GM23338 (cell line): ENCODE data around the gene SEC23A. TPM values are rescaled to one million over a fixed set of nuclear protein-coding genes. Genes with fewer than 3 reads are reported as not detected.
"Not testable (repeated sequence)": the region's sequence is repeated elsewhere in the genome, so short reads cannot be mapped to it uniquely, and the experiment has no call there.

Source experiments
- ATAC-seq: fragments of 200-7000 bp; cut with Tn5 transposase; 3 replicates; pipeline ENCODE4 v1.9.1; 2020
- DNase-seq: peaks from one replicate; pipeline ENCODE4 v3.0.0-alpha.2; 2015; ENCODE audit warnings: low spot score
- H2AFZ ChIP-seq: fragments of 200-600 bp; sonication (generic); 2 replicates; pipeline ENCODE4 v1.8.0; 2016; ENCODE audit warnings: antibody characterized with exemption, mild to moderate bottlenecking, moderate library complexity
- H3F3A ChIP-seq: fragments of 200-600 bp; sonication (generic); replicated peaks from 2 replicates; pipeline ENCODE4 v1.8.0; 2017; ENCODE audit warnings: antibody characterized with exemption, mixed run types, low read depth
- H3K27ac ChIP-seq: fragments of 200-600 bp; sonication (generic); 2 replicates; pipeline ENCODE4 v1.6.1; 2016; ENCODE audit warnings: low read depth
- H3K27me3 ChIP-seq: fragments of 200-600 bp; sonication (generic); 2 replicates; pipeline ENCODE4 v1.8.0; 2016; ENCODE audit warnings: mild to moderate bottlenecking, mixed run types, moderate library complexity; ENCODE audit not compliant: insufficient read depth
- H3K36me3 ChIP-seq: fragments of 200-600 bp; sonication (generic); 2 replicates; pipeline ENCODE4 v1.8.0; 2016; ENCODE audit warnings: mild to moderate bottlenecking; ENCODE audit not compliant: insufficient read depth
- H3K4me1 ChIP-seq: fragments of 200-600 bp; sonication (generic); 2 replicates; pipeline ENCODE4 v1.8.0; 2016; ENCODE audit warnings: mild to moderate bottlenecking, moderate library complexity; ENCODE audit not compliant: insufficient read depth
- H3K4me2 ChIP-seq: fragments of 200-600 bp; sonication (generic); 2 replicates; pipeline ENCODE4 v1.7.1; 2017; ENCODE audit warnings: mixed run types
- H3K4me3 ChIP-seq: fragments of 200-600 bp; sonication (generic); 2 replicates; pipeline ENCODE4 v1.6.1; 2016; ENCODE audit warnings: mixed run types
- H3K79me2 ChIP-seq: fragments of 200-600 bp; sonication (generic); replicated peaks from 2 replicates; pipeline ENCODE4 v1.8.0; 2017; ENCODE audit warnings: mild to moderate bottlenecking; ENCODE audit not compliant: insufficient read depth
- H3K9me2 ChIP-seq: fragments of 200-600 bp; sonication (generic); 2 replicates; pipeline ENCODE4 v1.8.0; 2017; ENCODE audit not compliant: insufficient read depth
- H4K20me1 ChIP-seq: fragments of 200-600 bp; sonication (generic); replicated peaks from 2 replicates; pipeline ENCODE4 v1.8.0; 2017; ENCODE audit warnings: mild to moderate bottlenecking; ENCODE audit not compliant: insufficient read depth
- H3K27ac Mint-ChIP-seq: 2 replicates; pipeline ENCODE4 v1.8.0; 2020; ENCODE audit warnings: inconsistent platforms, mild to moderate bottlenecking, moderate library complexity, mixed read lengths
- H3K27me3 Mint-ChIP-seq: 3 replicates; pipeline ENCODE4 v1.8.0; 2022; ENCODE audit warnings: low read depth, mild to moderate bottlenecking, moderate library complexity, mixed read lengths, inconsistent platforms; ENCODE audit not compliant: insufficient read depth, poor library complexity
- H3K36me3 Mint-ChIP-seq: 3 replicates; pipeline ENCODE4 v1.8.0; 2021; ENCODE audit warnings: low read depth, mild to moderate bottlenecking, inconsistent platforms, moderate library complexity, mixed read lengths
- H3K4me1 Mint-ChIP-seq: 3 replicates; pipeline ENCODE4 v1.8.0; 2020; ENCODE audit warnings: mild to moderate bottlenecking, inconsistent platforms, mixed read lengths
- H3K4me3 Mint-ChIP-seq: 3 replicates; pipeline ENCODE4 v1.8.0; 2021; ENCODE audit warnings: moderate library complexity, mild to moderate bottlenecking, inconsistent platforms, mixed read lengths
- H3K9me3 Mint-ChIP-seq: 3 replicates; pipeline ENCODE4 v1.8.0; 2020; ENCODE audit warnings: moderate library complexity, mild to moderate bottlenecking, inconsistent platforms, mixed read lengths
- POLR2AphosphoS5 ChIP-seq: IDR thresholded peaks from 2 replicates; pipeline ENCODE4 v1.6.1; 2016; ENCODE audit warnings: antibody characterized with exemption, low read depth
- polyA plus RNA-seq: library from polyadenylated mRNA; unstranded; fragments of >200 nt; fragmentation: Nextera tagmentation; extraction: Ambion mirVana; gene quantifications from 2 replicates; pipeline ENCODE4 v1.2.1, GENCODE V29; 2016
- total RNA-seq: library from RNA; depleted of rRNA; stranded (reverse); fragments of >200 nt; shearing (Covaris generic); gene quantifications from 2 replicates; pipeline ENCODE4 v1.2.3, GENCODE V29; 2014
- TF ChIP-seq, protein P1 (sequence below): fragments of 250-450 bp; sonication (Bioruptor Pico); IDR thresholded peaks from 2 replicates; pipeline ENCODE4 v1.5.0; 2020; ENCODE audit warnings: mild to moderate bottlenecking, moderate library complexity
- TF ChIP-seq, protein P2 (sequence below), 2 experiments: fragments of 200-600 bp in 1 of 2; sonication (generic) in 1 of 2; conservative IDR thresholded peaks; 2 replicates each; pipeline versions ENCODE4 v1.5.1 to v1.6.1; 2016 to 2017; ENCODE audit warnings: antibody characterized with exemption in 2 of 2, low read depth in 2 of 2, mild to moderate bottlenecking in 2 of 2, moderate library complexity in 1 of 2

Gene SEC23A
- total and polyA plus RNA-seq, 2 experiments from 2014 or later = 22.7 to 89.9 TPM

DNA sequence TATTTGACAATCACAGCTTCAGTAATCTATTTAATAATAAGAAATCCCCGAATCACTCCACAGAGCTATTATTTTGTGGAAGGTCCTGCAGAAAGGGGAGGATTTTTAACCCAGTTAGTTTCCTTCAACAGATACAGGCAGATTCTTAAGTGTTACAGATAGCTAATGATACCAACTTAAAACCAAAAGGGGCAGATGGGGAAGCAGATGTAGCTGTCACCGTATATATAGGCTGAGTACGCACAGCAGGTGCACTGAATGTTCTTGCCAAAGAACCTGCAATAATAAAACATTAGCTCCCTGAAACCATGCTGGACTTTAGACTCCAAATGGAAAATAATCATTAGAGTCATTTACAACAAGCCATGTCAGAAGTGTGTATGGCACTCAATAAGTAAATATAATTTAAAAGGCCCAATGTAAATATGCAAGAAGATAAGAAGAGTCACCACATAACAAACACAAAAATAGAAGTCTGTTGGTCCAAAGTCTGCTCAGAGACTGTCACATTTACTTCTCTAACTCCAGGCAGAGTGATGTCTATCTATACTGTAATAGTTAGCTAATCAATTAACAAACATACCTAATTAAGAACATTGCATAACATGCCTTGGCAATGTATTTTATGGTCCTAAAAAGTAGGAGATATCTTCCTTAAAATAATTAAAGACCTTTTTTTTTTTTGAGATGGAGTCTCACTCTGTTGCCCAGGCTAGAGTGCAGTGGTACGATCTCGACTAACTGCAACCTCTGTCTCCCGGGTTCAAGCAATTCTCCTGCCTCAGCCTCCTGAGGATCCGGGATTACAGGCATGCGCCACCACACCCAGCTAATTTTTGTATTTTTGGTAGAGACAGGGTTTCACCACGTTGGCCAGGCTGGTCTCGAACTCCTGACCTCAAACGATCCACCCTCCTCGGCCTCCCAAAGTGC is 78.8 kb downstream of the SEC23A start (continued):
- TF ChIP-seq, protein P1, sequence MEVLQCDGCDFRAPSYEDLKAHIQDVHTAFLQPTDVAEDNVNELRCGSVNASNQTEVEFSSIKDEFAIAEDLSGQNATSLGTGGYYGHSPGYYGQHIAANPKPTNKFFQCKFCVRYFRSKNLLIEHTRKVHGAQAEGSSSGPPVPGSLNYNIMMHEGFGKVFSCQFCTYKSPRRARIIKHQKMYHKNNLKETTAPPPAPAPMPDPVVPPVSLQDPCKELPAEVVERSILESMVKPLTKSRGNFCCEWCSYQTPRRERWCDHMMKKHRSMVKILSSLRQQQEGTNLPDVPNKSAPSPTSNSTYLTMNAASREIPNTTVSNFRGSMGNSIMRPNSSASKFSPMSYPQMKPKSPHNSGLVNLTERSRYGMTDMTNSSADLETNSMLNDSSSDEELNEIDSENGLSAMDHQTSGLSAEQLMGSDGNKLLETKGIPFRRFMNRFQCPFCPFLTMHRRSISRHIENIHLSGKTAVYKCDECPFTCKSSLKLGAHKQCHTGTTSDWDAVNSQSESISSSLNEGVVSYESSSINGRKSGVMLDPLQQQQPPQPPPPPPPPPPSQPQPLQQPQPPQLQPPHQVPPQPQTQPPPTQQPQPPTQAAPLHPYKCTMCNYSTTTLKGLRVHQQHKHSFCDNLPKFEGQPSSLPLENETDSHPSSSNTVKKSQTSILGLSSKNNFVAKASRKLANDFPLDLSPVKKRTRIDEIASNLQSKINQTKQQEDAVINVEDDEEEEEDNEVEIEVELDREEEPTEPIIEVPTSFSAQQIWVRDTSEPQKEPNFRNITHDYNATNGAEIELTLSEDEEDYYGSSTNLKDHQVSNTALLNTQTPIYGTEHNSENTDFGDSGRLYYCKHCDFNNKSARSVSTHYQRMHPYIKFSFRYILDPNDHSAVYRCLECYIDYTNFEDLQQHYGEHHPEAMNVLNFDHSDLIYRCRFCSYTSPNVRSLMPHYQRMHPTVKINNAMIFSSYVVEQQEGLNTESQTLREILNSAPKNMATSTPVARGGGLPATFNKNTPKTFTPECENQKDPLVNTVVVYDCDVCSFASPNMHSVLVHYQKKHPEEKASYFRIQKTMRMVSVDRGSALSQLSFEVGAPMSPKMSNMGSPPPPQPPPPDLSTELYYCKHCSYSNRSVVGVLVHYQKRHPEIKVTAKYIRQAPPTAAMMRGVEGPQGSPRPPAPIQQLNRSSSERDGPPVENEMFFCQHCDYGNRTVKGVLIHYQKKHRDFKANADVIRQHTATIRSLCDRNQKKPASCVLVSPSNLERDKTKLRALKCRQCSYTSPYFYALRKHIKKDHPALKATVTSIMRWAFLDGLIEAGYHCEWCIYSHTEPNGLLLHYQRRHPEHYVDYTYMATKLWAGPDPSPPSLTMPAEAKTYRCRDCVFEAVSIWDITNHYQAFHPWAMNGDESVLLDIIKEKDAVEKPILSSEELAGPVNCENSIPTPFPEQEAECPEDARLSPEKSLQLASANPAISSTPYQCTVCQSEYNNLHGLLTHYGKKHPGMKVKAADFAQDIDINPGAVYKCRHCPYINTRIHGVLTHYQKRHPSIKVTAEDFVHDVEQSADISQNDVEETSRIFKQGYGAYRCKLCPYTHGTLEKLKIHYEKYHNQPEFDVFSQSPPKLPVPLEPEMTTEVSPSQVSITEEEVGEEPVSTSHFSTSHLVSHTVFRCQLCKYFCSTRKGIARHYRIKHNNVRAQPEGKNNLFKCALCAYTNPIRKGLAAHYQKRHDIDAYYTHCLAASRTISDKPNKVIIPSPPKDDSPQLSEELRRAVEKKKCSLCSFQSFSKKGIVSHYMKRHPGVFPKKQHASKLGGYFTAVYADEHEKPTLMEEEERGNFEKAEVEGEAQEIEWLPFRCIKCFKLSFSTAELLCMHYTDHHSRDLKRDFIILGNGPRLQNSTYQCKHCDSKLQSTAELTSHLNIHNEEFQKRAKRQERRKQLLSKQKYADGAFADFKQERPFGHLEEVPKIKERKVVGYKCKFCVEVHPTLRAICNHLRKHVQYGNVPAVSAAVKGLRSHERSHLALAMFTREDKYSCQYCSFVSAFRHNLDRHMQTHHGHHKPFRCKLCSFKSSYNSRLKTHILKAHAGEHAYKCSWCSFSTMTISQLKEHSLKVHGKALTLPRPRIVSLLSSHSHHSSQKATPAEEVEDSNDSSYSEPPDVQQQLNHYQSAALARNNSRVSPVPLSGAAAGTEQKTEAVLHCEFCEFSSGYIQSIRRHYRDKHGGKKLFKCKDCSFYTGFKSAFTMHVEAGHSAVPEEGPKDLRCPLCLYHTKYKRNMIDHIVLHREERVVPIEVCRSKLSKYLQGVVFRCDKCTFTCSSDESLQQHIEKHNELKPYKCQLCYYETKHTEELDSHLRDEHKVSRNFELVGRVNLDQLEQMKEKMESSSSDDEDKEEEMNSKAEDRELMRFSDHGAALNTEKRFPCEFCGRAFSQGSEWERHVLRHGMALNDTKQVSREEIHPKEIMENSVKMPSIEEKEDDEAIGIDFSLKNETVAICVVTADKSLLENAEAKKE (CRISPR knock-in tag) = no peak

DNA sequence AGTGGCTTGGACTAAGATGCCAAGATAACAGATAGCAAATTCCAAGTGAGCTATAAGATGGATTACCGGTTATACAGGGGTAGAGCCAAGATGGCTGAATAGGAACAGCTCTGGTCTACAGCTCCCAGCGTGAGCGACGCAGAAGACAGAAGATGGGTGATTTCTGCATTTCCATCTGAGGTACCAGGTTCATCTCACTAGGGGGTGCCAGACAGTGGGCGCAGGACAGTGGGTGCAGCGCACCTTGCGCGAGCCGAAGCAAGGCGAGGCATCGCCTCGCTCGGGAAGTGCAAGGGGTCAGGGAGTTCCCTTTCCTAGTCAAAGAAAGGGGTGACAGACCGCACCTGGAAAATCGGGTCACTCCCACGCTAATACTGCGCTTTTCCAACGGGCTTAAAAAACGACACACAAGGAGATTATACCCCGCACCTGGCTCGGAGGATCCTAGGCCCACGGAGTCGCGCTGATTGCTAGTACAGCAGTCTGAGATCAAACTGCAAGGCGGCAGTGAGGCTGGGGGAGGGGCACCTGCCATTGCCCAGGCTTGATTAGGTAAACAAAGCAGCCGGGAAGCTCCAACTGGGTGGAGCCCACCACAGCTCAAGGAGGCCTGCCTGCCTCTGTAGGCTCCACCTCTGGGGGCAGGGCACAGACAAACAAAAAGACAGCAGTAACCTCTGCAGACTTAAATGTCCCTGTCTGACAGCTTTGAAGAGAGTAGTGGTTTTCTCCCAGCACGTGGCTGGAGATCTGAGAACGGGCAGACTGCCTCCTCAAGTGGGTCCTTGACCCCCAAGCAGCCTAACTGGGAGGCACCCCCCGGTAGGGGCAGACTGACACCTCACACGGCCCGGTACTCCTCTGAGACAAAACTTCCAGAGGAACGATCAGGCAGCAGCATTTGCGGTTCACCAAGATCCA is 85.7 kb downstream of the SEC23A start:
- not testable (repeated sequence) for H4K20me1 ChIP-seq, H3K27me3 ChIP-seq, H3K27ac ChIP-seq, H3K79me2 ChIP-seq, H3K36me3 ChIP-seq, H3K9me3 Mint-ChIP-seq, H3K27me3 Mint-ChIP-seq, H3K9me2 ChIP-seq, H3F3A ChIP-seq
- H3K4me3 ChIP-seq = peak overlapping the region; percentile 68
- peaks cover 13% of the 10 kb centered on the region for H3K4me1 ChIP-seq
- peak overlapping the region; percentile 29 for H2AFZ ChIP-seq
- peak; percentile 20 for DNase-seq
- Mint-ChIP-seq H3K4me3 (peak overlapping the region; percentile 86), H3K4me1 (peaks cover 13% of the 10 kb centered on the region), H3K27ac (peak overlapping the region; percentile 81; the same call in 1 of the 2 replicates), H3K36me3 (peaks cover 10% of the 10 kb centered on the region; the same call in 2 of the 3 replicates)
- TF ChIP-seq POLR2AphosphoS5 = 0 out of 2 replicates have a peak, but pooled peaks have one; percentile 20
- TF ChIP-seq, protein P2, sequence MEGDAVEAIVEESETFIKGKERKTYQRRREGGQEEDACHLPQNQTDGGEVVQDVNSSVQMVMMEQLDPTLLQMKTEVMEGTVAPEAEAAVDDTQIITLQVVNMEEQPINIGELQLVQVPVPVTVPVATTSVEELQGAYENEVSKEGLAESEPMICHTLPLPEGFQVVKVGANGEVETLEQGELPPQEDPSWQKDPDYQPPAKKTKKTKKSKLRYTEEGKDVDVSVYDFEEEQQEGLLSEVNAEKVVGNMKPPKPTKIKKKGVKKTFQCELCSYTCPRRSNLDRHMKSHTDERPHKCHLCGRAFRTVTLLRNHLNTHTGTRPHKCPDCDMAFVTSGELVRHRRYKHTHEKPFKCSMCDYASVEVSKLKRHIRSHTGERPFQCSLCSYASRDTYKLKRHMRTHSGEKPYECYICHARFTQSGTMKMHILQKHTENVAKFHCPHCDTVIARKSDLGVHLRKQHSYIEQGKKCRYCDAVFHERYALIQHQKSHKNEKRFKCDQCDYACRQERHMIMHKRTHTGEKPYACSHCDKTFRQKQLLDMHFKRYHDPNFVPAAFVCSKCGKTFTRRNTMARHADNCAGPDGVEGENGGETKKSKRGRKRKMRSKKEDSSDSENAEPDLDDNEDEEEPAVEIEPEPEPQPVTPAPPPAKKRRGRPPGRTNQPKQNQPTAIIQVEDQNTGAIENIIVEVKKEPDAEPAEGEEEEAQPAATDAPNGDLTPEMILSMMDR (conservative IDR thresholded peaks at IDR 0.05; ENCODE audit: low read depth in 2 of 2) = 0 out of 4 replicates have a peak, but pooled peaks have one; percentile 7 to 13
- peak overlapping the region; percentile 78 for H3K4me2 ChIP-seq
- ATAC-seq = peak; percentile 74
